HG02943 (cell line): Measurements from ENCODE around the gene GATA1.

ENCODE experiments used
- ATAC-seq: cut with Tn5 transposase; IDR thresholded peaks from one replicate; pipeline ENCODE4 v1.9.1; 2021; ENCODE audit warnings: mild to moderate bottlenecking, low read depth, moderate library complexity; ENCODE audit not compliant: unreplicated experiment

Gene GATA1

DNA sequence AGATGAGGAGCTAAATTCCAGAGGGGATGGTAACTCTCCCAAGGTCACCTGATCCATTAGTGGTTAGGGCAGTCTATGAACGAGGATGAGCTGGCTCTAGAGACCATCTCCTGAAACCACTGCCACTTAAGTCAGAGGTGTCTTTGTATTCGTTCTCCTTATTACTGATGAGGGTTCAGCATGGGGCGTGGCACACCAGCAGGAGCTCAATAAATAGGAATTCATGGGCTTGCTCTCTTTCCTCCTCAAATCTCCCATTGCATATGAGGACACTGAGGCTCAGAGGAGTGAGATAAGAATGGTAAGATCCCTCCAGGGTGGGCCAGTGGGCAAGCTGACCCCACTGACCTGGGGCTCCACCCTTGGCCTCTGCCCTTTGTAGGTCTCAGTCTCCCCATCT lies 1.7 kb upstream of the GATA1 start:
- ATAC-seq, result no peak

DNA sequence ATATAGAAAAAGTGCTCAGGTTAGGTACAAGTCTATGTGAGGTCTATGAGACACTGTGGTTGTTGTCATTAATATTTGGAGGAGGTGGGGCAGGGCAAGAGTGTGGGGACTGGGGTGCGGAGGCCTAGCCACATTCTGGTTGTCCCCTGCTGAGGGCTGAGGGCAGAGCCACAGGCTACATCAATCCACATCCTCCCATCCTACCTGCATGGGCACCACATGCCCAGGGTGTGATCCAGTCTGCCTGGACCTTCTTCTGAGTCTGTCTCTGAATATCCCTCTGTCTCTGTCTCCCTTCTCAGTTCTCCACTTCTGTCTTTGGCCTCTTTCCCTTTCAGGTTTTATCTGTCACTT lies 1.2 kb upstream of the GATA1 start:
- no peak for ATAC-seq

DNA sequence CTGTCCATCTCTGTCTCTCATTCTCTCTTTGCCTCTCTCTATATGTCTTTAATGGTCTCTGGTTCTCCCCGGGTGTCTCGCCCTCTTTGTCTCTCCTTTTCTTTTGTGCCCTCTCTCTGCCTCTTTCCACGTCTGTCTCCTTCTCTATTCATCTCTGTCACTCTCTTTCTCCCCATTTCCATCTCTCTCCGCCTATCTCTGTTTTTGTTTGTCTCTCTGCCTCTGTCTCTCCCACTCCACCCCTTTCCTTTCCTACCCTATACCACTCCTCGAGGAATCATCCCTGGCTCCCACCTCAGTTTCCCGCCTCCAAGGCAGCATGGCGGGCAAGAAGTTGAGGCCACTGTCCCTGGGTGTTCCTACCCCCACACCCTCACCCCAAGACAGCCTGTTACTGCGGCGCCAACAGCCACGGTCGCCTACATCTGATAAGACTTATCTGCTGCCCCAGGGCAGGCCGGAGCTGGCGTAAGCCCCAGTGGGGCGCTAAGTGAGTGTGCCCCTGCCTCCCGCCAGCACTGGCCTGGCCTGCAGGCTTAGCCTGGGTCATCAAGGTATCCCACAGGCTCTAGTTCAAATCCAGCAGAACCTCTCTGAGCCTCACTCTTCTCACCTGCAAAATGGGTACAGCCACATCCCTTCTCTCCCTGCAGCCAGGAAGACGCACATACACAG lies 713 bp upstream of the GATA1 start:
- no peak for ATAC-seq

DNA sequence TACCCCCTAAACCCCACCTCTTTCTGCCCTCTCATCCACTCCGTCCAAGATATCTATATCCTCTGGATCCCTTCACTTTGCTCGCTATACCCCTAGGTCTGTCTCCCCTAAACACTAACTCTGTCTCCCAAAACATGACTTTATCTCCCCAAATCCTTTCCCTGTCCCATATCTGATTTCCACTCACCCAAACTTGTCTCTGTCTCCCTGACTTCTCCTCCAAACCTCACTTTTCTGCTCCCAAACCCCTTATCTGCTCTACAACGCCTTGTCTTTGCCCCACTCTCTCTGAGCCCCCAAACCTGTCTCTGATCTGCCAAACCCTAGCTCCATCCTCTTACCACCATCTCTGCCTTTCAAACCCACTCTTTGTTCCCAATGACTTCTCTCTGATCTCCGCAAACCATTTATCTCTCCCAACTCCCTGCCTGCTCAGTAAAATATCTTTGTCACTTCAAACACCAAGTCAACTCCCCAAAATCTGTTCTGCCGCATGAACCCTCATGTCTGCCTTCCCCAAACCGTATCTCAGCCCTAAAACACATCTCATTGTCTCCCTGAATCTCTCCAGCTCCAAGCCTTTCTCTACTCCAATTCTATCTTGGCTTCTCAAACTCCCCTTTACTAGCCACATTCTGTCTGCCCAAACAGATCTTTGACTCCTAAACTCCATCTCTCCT lies 575 bp downstream of the GATA1 start:
- no peak for ATAC-seq

DNA sequence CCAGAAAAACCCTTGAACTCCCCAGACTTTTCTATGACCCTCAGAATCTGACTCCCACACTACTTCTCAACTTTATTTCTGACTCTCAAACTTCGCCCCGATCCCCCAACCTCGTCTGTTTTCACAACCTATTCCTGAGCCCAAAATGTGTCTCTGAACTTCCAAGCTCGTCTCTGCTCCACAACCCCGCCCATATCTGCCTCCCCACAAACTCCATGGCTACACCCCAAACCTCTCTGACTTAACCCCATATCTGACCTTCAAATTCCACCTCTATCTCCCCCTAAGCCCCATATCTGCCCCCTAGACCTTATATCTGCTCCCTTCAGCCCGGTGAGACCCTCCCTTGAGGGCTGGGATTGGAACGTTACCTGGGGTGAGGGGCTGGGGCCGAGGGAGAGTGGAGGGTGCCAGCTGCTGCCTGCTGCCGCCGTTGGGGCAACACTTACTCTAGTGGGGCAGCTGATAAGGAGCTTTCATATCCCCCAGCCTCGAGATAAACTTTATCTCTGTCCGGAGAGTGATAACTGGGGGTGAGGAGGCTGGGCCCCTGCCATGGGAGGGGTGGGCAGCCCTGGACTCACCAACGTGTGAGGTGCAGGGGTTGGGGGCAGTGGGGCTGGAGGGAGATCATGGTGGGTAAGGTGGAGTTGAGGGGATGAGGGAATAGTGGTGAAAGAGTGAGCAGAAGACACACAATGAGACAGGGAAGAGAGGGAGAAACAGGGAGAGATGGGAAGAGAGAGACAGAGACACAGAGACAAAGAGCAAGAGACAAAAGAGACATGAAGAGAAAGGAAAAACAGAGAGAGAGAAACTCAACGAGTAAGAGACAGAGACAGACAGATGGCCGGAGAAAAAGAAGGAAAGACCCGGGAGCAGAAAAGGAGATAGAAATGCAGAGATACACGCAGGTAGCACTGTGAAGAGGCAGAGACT lies 1.4 kb downstream of the GATA1 start:
- ATAC-seq, result no peak

DNA sequence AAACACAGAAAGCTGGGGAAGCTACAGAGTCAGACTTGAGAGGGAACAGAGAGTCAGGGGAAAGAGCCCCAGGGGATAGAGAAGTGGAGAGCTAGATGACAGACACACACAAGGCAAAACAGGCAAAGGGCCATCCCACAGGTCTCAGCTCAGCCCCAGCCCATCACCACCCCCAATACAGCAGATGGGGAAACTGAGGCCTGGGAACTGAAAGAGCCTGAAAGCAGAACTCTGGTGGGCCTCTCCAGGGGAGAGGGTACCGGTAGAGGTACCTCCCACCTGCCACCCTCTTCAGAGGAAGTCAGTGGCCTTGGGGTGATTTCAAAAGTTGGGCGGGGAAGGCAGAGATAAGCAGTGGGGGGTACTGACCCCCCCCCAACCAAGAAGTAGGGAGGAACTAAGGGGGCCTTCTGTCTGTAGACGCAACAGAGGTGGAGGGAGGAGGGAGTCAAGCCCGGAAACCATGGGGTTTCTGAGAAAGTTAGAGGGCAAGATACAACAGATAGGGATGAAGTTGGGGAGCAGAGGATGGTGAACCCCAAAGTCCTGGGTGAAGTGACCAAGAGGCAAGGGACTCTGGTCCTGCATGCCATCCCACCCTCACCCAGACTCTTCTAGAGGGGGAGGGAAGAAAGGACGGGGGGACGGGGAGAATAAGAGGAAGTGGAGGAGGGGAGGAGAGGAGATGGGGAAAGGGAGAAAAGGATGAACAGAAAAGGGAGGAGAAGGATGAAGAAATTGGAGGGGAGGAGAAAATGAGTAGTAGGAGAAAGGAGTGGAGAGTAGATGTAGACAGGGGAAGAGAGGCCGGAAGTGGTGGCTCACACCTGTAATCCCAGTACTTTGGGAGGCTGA lies 3.2 kb downstream of the GATA1 start:
- ATAC-seq, result no peak

DNA sequence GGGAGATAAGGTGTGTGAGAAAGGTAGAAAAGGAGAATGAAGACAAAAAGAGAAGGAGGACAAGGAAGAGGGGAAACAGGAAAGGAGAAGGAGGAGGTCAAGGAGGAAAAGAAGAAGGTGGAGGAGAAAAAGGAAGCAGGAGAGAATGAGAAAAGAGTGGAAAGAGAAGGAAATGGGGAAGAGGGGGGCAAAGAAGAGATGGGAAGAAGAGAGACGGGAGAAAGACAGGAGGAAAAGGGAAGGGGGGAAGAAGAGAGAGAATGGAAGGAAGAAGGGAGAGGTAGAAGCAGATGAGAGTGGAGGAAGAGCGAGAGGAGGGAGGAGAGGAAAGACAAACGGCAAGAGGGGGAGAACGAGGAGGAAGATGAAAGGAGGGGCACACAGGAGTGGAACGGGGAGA lies 4.1 kb downstream of the GATA1 start:
- no peak for ATAC-seq

DNA sequence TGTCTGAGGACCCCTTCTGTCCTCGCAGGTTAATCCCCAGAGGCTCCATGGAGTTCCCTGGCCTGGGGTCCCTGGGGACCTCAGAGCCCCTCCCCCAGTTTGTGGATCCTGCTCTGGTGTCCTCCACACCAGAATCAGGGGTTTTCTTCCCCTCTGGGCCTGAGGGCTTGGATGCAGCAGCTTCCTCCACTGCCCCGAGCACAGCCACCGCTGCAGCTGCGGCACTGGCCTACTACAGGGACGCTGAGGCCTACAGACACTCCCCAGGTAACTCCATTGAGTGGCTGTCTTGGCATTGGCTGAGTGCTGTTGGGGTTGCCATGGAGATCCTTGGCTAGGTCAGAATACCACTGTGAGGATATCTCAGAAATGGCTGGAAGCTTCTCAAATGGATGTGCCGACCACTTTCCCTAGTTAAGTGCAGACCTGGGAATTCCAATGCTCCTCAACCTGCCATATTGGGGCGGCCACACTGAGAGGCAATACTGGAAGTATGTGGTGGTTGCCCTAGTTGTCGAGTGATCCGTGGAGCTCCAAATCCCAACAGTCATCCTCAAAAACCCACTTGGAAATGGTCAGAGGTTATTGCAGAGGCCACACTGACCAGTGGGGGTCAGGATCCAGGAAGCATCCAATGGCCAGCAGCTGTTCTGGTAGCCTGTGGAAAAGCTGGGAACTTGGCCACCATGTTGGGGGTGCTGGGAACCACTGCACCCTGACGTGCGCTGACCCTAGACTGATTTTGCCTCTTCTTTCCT lies 4.9 kb downstream of the GATA1 start:
- no peak for ATAC-seq

DNA sequence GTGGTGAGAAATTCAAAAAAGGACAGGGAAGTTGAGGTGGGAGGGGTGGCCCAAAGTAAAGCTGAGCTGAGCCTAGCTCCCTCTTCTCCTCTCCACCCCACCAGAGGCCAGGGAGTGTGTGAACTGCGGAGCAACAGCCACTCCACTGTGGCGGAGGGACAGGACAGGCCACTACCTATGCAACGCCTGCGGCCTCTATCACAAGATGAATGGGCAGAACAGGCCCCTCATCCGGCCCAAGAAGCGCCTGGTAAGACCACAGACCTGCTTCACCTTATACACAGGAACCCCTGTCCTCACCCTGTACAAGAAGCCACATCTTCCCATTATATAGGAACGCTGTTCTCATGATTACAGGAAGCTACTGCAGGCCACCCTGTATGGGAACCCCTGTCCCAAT lies 5.8 kb downstream of the GATA1 start:
- no peak for ATAC-seq

DNA sequence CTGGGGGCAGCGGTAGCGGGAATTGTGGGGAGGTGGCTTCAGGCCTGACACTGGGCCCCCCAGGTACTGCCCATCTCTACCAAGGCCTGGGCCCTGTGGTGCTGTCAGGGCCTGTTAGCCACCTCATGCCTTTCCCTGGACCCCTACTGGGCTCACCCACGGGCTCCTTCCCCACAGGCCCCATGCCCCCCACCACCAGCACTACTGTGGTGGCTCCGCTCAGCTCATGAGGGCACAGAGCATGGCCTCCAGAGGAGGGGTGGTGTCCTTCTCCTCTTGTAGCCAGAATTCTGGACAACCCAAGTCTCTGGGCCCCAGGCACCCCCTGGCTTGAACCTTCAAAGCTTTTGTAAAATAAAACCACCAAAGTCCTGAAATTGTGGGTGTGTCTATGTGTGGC lies 7.5 kb downstream of the GATA1 start:
- ATAC-seq, result no peak

DNA sequence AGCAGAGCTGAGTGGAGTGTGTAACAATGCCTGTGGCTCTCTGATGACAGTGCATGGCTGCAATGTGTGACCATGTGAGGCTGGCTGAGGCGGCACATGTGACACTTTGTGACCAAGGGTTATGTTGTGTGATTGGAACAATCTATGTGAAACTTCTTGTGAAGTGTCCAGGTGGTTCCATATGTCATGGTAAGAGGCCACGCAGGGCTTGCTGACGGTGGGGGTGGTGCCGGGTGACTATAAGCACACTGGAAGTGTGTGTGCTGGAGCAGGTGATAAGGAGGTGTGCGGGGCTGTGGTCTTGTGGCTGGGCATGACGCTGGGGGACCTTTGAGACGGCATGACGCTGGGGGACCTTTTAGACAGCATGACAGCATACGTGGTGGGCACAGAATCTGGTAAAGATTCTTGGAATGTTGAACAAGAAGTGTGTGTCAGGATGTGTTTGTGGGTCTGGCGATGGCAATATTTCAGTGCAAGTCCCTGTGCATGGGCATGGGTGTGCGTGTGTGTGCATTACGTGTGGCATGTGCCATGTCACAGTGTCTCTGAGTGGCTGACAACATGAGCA lies 8.0 kb downstream of the GATA1 start:
- ATAC-seq, result no peak

DNA sequence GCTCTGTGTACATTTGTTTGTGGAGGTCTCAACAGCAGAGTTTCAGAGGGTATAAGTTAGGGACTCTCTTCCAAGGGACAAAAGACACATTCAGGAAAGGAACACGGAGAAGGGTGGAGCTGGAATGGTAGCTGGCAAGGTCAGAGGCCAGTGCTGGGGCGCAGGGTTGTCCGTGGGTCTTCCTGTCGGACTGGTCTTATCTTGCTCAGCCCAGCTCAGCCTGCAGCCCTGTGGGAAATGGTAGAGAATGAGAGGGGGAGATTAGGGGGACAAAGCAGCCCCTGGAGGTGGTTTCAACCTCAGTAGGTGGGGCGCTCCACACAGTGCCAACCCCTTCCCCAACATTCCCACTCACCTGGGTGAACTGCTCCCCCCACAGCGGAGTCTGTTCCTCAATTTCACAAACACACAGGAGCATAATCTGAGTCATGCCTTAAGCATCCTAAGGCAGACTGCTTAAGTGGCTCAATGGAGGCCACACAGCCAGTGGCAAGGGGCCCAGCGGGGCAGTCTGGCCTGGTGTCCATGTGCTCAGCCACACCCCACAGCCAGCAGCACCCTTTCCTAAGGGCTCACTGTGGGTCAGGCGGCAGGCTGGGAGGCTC lies 8.6 kb downstream of the GATA1 start:
- ATAC-seq, result no peak

DNA sequence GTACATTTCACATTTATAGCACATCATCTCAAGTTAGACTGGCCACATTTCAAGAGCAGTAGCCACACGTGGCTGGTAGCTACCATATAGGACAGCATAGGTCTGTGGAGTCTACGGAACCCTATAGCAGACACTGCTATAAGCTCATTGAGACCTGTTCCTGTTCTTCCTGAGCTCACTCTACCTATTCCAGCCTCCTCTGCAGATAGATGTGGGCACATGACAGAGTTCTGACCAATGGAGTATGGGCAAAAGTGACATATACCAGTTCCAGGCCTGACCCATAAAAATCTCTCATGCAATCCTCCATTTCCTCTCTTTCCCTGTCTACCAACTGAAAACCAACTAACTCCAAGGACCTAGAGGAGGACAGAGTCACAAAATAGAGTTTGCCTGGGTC lies 11.9 kb downstream of the GATA1 start:
- ATAC-seq, result no peak

DNA sequence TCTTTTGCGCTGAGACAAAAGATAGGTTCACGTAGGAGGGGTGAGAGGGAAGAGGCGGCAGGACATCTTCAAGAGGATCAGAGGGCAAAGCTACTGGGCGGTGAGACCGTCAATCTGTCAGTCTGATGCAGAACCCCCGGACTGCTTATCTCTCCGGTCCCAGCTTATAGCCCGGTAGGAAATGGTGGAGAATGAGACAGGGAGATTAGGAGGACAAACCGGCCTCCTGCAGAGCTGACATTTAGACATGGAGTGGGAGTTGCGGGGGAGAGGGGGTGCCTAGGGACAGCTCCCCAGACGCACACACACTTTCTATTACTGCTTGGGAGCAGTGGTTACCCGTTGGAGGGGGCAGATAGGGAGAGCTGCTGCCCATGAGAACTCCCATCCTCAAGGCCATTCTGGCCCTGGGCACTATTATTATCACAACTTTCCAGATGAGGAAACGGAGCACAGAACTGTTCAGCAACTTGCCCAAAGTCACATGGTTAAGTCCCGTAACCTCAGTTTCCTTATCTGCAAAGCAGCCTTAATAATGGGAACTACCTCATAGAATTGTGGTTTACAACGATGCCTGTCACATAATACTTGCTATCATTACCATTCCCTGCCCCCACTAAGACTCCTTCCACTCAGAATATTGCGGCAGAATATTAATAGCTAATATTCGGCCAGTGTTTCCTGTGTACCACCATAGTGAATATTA lies 14.3 kb downstream of the GATA1 start:
- ATAC-seq, result no peak

DNA sequence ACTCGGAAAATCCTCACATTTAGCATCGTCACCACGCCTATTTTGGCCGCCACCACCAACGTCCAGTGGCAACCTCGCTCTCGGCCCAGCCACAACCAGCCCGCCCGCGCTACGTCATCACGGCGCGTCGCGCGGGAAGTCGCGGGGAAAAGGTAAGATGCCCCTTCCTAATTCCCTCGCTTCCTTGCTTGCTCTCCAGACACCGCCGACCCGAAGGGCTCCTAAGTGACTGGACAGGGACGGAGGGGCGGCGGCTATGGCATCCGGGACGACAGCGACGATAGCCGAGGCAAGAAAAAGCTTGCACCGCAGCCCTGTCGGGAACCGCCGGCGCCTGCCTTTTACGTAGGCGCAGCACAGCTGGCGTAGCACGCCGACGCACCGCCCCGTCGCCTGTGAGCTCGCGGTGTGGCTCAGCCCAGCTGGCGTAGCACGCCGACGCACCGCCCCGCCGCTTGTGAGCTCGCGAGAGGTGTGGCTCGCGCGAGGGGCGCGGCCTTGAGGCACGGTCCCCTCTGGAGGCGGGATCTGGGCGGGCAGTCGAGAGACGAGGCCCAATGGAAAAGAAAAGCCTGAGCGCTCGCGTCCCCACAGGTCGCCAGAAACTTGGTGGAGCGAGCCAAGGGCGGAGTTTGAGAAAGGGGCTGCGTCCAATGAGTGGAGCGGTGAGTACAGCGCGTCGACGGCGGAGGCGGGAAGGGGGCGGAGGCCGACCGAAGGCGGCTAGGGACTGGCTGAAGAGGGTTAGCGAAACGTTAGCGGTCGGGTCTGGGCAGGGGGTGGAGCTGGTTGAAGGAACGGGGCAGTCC lies 15.1 kb downstream of the GATA1 start, which contains the start of gene HDAC6:
Gene HDAC6, plus strand, starts transcription at position 788 of the 809 bp plus-strand sequence. CDS start 626 bp downstream, outside the sequence.
- ATAC-seq, result peak; percentile 83

DNA sequence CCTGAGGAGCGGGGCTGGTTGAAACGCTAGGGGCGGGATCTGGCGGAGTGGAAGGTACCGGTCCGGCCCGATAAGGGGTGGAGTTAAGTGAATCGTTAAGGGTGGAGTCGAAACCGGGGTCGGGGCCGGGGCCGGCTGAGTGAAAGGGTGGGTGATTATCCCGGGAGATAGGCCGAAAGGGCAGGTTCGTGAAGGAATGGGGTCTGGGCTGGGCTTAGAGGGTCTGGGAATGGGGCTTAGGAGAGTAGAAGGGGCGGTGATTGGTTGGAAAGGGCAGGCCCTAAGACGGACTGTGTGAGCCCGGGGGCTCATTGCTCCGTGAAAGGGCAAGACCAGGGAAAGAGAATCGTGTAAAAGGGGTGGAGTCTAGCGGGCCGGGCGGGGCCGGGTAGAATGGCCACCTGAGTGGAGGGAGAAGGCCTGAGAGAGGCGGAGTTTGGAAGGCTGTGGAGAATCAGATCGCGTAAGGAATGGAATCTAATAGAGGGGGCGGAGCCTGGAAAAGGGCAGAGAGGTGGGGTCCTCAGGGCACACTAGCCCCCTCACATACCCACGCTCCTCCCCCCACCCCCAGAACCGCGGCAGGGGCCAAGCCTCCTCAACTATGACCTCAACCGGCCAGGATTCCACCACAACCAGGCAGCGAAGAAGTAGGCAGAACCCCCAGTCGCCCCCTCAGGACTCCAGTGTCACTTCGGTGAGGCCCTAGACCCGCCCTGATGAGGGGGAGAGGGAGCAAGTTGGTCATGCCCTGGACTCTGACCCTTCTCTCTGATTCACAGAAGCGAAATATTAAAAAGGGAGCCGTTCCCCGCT lies 15.9 kb downstream of the GATA1 start:
- ATAC-seq, result peak; percentile 37

DNA sequence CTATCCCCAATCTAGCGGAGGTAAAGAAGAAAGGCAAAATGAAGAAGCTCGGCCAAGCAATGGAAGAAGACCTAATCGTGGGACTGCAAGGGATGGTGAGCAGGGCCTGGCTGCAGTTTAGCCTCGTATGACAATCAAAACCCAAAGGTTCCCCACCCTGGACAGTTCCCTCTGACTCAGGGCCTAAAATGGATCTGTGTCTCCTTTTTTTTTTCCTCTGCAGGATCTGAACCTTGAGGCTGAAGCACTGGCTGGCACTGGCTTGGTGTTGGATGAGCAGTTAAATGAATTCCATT lies 16.5 kb downstream of the GATA1 start:
- no peak for ATAC-seq
